ENCODE measurements around the gene OR51F2.

OR51F2 gene

GRCh38 chr11:4809246-4809645 is 11.9 kb upstream of the OR51F2 start (continued):
- TF ChIP-seq, protein P1, sequence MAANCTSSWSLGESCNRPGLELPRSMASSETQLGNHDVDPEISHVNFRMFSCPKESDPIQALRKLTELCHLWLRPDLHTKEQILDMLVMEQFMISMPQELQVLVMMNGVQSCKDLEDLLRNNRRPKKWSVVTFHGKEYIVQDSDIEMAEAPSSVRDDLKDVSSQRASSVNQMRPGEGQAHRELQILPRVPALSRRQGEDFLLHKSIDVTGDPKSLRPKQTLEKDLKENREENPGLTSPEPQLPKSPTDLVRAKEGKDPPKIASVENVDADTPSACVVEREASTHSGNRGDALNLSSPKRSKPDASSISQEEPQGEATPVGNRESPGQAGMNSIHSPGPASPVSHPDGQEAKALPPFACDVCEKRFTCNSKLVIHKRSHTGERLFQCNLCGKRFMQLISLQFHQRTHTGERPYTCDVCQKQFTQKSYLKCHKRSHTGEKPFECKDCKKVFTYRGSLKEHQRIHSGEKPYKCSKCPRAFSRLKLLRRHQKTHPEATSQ (tag by site-specific recombination; IDR thresholded peaks at IDR 0.05): no peak
- no peak for TF ChIP-seq ZNF670 (tag by site-specific recombination; IDR thresholded peaks at IDR 0.05; ENCODE audit: low read depth)
- TF ChIP-seq ZNF239 (tag by site-specific recombination; IDR thresholded peaks at IDR 0.05): no peak

GRCh38 chr11:4825132-4825531 is 4.0 kb downstream of the OR51F2 start:
- no peak overlapping the region for H3K27ac ChIP-seq (ENCODE audit: extremely low read depth, low read depth, low read length)
- CTCF ChIA-PET: interaction anchor here (0.6 to 2.9 kb wide), 5 partner anchors 127 to 638 kb away, joined by 3 to 22 read pairs (median 4); partner anchors contain the start of genes OR51D1 and OR51E2
- no peak for TF ChIP-seq ZNF133 (tag by site-specific recombination; IDR thresholded peaks at IDR 0.05)
- TF ChIP-seq, protein P2, sequence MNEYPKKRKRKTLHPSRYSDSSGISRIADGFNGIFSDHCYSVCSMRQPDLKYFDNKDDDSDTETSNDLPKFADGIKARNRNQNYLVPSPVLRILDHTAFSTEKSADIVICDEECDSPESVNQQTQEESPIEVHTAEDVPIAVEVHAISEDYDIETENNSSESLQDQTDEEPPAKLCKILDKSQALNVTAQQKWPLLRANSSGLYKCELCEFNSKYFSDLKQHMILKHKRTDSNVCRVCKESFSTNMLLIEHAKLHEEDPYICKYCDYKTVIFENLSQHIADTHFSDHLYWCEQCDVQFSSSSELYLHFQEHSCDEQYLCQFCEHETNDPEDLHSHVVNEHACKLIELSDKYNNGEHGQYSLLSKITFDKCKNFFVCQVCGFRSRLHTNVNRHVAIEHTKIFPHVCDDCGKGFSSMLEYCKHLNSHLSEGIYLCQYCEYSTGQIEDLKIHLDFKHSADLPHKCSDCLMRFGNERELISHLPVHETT (tag by site-specific recombination; IDR thresholded peaks at IDR 0.05): no peak
- no peak for TF ChIP-seq ZNF629 (tag by site-specific recombination; IDR thresholded peaks at IDR 0.05)
- no peak for TF ChIP-seq ZNF791 (tag by site-specific recombination; IDR thresholded peaks at IDR 0.05)
- no peak for TF ChIP-seq ZNF366 (tag by site-specific recombination; conservative IDR thresholded peaks at IDR 0.05)
- TF ChIP-seq ZNF701 (tag by site-specific recombination; IDR thresholded peaks at IDR 0.05): no peak
- TF ChIP-seq GLIS2 (tag by site-specific recombination; IDR thresholded peaks at IDR 0.05): no peak
- TF ChIP-seq BCL11B (tag by site-specific recombination; IDR thresholded peaks at IDR 0.05; ENCODE audit: low read depth): no peak
- no peak for TF ChIP-seq ZBTB48 (tag by site-specific recombination; IDR thresholded peaks at IDR 0.05)
- no peak for TF ChIP-seq ZSCAN16 (tag by site-specific recombination; IDR thresholded peaks at IDR 0.05)
- TF ChIP-seq, protein P3, sequence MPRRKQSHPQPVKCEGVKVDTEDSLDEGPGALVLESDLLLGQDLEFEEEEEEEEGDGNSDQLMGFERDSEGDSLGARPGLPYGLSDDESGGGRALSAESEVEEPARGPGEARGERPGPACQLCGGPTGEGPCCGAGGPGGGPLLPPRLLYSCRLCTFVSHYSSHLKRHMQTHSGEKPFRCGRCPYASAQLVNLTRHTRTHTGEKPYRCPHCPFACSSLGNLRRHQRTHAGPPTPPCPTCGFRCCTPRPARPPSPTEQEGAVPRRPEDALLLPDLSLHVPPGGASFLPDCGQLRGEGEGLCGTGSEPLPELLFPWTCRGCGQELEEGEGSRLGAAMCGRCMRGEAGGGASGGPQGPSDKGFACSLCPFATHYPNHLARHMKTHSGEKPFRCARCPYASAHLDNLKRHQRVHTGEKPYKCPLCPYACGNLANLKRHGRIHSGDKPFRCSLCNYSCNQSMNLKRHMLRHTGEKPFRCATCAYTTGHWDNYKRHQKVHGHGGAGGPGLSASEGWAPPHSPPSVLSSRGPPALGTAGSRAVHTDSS (tag by site-specific recombination; IDR thresholded peaks at IDR 0.05): no peak
- no peak for TF ChIP-seq YY2 (tag by site-specific recombination; IDR thresholded peaks at IDR 0.05)
- POLR2A ChIA-PET: no interaction called here
- no peak overlapping the region for H3K4me3 ChIP-seq (ENCODE audit: low read depth, low read length)
- H3K36me3 ChIP-seq (ENCODE audit: control insufficient read depth in 2 of 2, insufficient read depth in 1 of 2, low read length in 2 of 2): no peaks in the 10 kb centered on the region
- H3K4me1 ChIP-seq (ENCODE audit: control insufficient read depth, insufficient read depth, low read length): no peaks in the 10 kb centered on the region
- H3K9me3 ChIP-seq (ENCODE audit: control insufficient read depth, insufficient read depth, low read depth, low read length): no peaks in the 10 kb centered on the region

DNA sequence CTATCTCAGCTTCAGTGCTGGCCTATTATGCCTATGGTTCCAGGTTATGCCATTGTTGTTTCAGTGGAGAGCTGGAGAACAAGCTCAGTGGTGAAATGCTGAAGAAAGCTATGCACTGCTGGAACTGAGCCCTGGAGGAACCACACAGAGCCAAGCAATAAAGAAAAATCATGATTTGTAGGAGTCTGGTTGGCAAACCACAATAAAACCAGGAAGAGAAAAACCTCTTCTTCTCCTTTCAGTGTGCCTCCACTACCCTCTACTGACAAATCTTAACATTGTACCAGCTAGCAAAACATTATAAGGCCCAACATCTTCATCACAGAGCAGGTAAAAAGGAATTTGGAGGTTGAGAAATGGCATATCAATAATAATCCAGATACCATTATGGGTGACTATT is 5.3 kb downstream of the OR51F2 start:
- TF ChIP-seq ZNF654 (tag by site-specific recombination; IDR thresholded peaks at IDR 0.05; ENCODE audit: low read depth): peak; percentile 51
- no peak for TF ChIP-seq ZNF155 (tag by site-specific recombination; IDR thresholded peaks at IDR 0.05)
- H3K27ac ChIP-seq (ENCODE audit: extremely low read depth, low read depth, low read length): no peak overlapping the region
- POLR2A ChIA-PET: no interaction called here

DNA sequence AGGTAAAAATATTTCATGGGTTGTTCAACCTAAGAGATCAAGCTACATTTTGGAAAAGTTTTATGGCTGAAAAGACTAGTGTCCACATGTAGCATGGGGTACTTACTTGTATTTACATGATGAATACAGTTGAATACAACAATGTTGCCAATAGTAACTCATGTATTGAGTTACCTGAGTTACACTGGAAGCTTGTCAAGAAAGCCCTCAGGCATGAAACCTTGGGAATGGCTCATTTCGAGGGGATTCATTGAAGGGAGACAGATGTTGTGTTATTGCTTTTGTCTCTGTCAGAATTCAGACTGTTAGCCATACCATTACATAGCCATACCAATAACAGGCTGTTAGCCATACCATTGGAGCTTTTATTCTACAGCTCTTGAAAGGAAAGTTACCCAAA is 9.2 kb downstream of the OR51F2 start:
- Histone ChIP-seq H3K36me3 (ENCODE audit: control insufficient read depth in 2 of 2, insufficient read depth in 1 of 2, low read length in 2 of 2) (no peaks in the 10 kb centered on the region), H3K9me3 (ENCODE audit: control insufficient read depth, insufficient read depth, low read depth, low read length) (no peaks in the 10 kb centered on the region), H3K4me3 (ENCODE audit: low read depth, low read length) (no peak overlapping the region), H3K27ac (ENCODE audit: extremely low read depth, low read depth, low read length) (no peak overlapping the region), H3K4me1 (ENCODE audit: control insufficient read depth, insufficient read depth, low read length) (no peaks in the 10 kb centered on the region)
- ChIA-PET POLR2A (interaction anchor here (0.5 kb wide), 1 partner anchor 83 kb away, joined by 3 read pairs; no protein-coding TSS in a partner anchor), CTCF (interaction anchor here (0.6 to 1.6 kb wide), 4 partner anchors 105 to 1875 kb away, joined by 3 to 5 read pairs (median 4); partner anchors contain the start of gene OR51D1)
- no peak for TF ChIP-seq ZNF302 (tag by site-specific recombination; IDR thresholded peaks at IDR 0.05; ENCODE audit: low read depth)
- no peak for TF ChIP-seq ZNF843 (tag by site-specific recombination; IDR thresholded peaks at IDR 0.05)
- TF ChIP-seq HOXC10 (CRISPR knock-in tag; IDR thresholded peaks at IDR 0.05): no peak
- no peak for TF ChIP-seq ZNF350 (tag by site-specific recombination; IDR thresholded peaks at IDR 0.05)

More for the DNA sequence above, 5.3 kb downstream of the OR51F2 start:
- Histone ChIP-seq H3K36me3 (ENCODE audit: control insufficient read depth in 2 of 2, insufficient read depth in 1 of 2, low read length in 2 of 2) (no peaks in the 10 kb centered on the region), H3K9me3 (ENCODE audit: control insufficient read depth, insufficient read depth, low read depth, low read length) (no peaks in the 10 kb centered on the region), H3K4me3 (ENCODE audit: low read depth, low read length) (no peak overlapping the region), H3K4me1 (ENCODE audit: control insufficient read depth, insufficient read depth, low read length) (no peaks in the 10 kb centered on the region)
- CTCF ChIA-PET: interaction anchor here (0.9 to 2.9 kb wide), 6 partner anchors 188 to 645 kb away, joined by 3 to 22 read pairs (median 4); partner anchors contain the start of gene OR51D1
